ENCODE measurements around the gene TUBB2B. TPM values are rescaled to one million over a fixed set of nuclear protein-coding genes. Genes with fewer than 3 reads are reported as not detected.

TUBB2B gene
- polyA plus RNA-seq, 1 donor from 2014 or later, result 3,172 TPM

GRCh38 chr6:3237761-3238662 lies 10.6 kb upstream of the TUBB2B start:
- Histone ChIP-seq H3K4me2 (ENCODE audit: low read length) (no peak overlapping the region), H3K36me3 (ENCODE audit: insufficient read depth, low read length) (peaks cover 7% of the 10 kb centered on the region), H3K27me3 (ENCODE audit: insufficient read depth, low read depth, low read length) (no peaks in the 10 kb centered on the region), H3K9me2 (ENCODE audit: insufficient read depth, low read length) (no peaks in the 10 kb centered on the region), H2AFZ (ENCODE audit: low read depth, low read length) (no peak overlapping the region), H3K79me2 (replicated peaks; ENCODE audit: insufficient read depth, low read length) (peaks cover 57% of the 10 kb centered on the region), H3F3A (ENCODE audit: insufficient read depth, low read length, poor library complexity, severe bottlenecking) (peaks cover under 1% of the 10 kb centered on the region), H3K4me3 (ENCODE audit: low read length) (no peak overlapping the region), H3K27ac (ENCODE audit: low read length) (no peak overlapping the region), H3K9me3 (ENCODE audit: low read length) (no peaks in the 10 kb centered on the region), H3K9ac (ENCODE audit: low read length) (no peak overlapping the region), H4K20me1 (ENCODE audit: insufficient read depth) (no peaks in the 10 kb centered on the region)
- TF ChIP-seq POLR2AphosphoS5 (IDR thresholded peaks at IDR 0.05) (no peak), MXI1 (conservative IDR thresholded peaks at IDR 0.05; ENCODE audit: poor library complexity, severe bottlenecking) (no peak), EP300 (conservative IDR thresholded peaks at IDR 0.05; ENCODE audit: poor library complexity, severe bottlenecking) (no peak), RAD21 (conservative IDR thresholded peaks at IDR 0.05) (no peak)

DNA sequence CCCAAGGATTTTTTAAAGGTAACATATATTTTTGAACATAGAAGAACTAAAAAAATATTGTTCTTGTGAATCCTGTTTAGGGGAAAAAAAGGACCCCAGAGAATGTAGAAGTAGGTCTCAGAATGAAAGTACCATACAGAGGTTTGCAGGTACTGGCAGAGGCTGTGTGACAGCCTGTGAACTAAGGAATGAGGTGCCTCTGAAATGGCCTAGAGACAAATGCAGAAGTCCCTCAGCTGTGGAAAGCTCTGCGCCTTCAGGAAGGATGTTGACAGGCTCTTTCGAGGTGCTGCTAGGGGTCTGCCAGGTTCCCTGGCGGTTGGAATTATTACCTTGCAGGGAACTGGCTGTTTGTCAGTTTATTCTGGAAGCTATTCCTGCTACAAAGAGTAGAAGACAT lies 8.6 kb upstream of the TUBB2B start:
- Histone ChIP-seq H3K9me3 (ENCODE audit: low read length) (no peaks in the 10 kb centered on the region), H3K4me2 (ENCODE audit: low read length) (no peak overlapping the region), H3K79me2 (replicated peaks; ENCODE audit: insufficient read depth, low read length) (peaks cover 68% of the 10 kb centered on the region), H3K27me3 (ENCODE audit: insufficient read depth, low read depth, low read length) (no peaks in the 10 kb centered on the region), H3K4me3 (ENCODE audit: low read length) (no peak overlapping the region), H2AFZ (ENCODE audit: low read depth, low read length) (no peak overlapping the region), H4K20me1 (ENCODE audit: insufficient read depth) (no peaks in the 10 kb centered on the region), H3K9ac (ENCODE audit: low read length) (no peak overlapping the region), H3F3A (ENCODE audit: insufficient read depth, low read length, poor library complexity, severe bottlenecking) (peaks cover 11% of the 10 kb centered on the region), H3K9me2 (ENCODE audit: insufficient read depth, low read length) (no peaks in the 10 kb centered on the region), H3K36me3 (ENCODE audit: insufficient read depth, low read length) (peaks cover 7% of the 10 kb centered on the region), H3K27ac (ENCODE audit: low read length) (no peak overlapping the region)
- TF ChIP-seq EP300 (conservative IDR thresholded peaks at IDR 0.05; ENCODE audit: poor library complexity, severe bottlenecking), result no peak
- no peak for TF ChIP-seq POLR2AphosphoS5 (IDR thresholded peaks at IDR 0.05)
- TF ChIP-seq REST (IDR thresholded peaks at IDR 0.05; ENCODE audit: borderline replicate concordance), result no peak
- no peak for TF ChIP-seq EZH2 (IDR thresholded peaks at IDR 0.05; ENCODE audit: borderline replicate concordance, insufficient read depth, low read length, poor library complexity, severe bottlenecking)
- TF ChIP-seq MXI1 (conservative IDR thresholded peaks at IDR 0.05; ENCODE audit: poor library complexity, severe bottlenecking), result no peak
- TF ChIP-seq RAD21 (conservative IDR thresholded peaks at IDR 0.05), result no peak
- no peak for TF ChIP-seq CTCF (IDR thresholded peaks at IDR 0.05; ENCODE audit: poor library complexity, severe bottlenecking)
- TF ChIP-seq TAF1 (IDR thresholded peaks at IDR 0.05; ENCODE audit: low read depth), result no peak
- TF ChIP-seq SMC3 (conservative IDR thresholded peaks at IDR 0.05; ENCODE audit: poor library complexity), result no peak
